ENCODE measurements around the gene MRPS33. TPM values are rescaled to one million over a fixed set of nuclear protein-coding genes. Genes with fewer than 3 reads are reported as not detected.

MRPS33 gene
- total and polyA plus RNA-seq, 10 of the 15 experiments (the other 5 are each of a cell fraction or from before 2014, with no cell fraction given), result 48.4 to 372 (median 124) TPM

- no peak for FAIRE-seq
- DNase-seq (ENCODE audit: low read depth, low spot score), result no peak
- Histone ChIP-seq H3K27me3 (replicated peaks in 1 of 2; ENCODE audit: control insufficient read depth in 2 of 2, insufficient read depth in 2 of 2, low read length in 1 of 2) (no peaks in the 10 kb centered on the region), H3K79me2 (ENCODE audit: control insufficient read depth, insufficient read depth, low read length) (no peaks in the 10 kb centered on the region), H3K4me3 (no peak overlapping the region), H3K27ac (ENCODE audit: control insufficient read depth, insufficient read depth) (no peak overlapping the region), H4K20me1 (ENCODE audit: control insufficient read depth, insufficient read depth) (no peaks in the 10 kb centered on the region), H3K4me1 (ENCODE audit: control insufficient read depth, insufficient read depth, low read length) (no peaks in the 10 kb centered on the region), H3K4me2 (ENCODE audit: control insufficient read depth, insufficient read depth) (no peak overlapping the region), H2AFZ (ENCODE audit: control insufficient read depth, low read depth, low read length) (no peak overlapping the region), H3K9ac (ENCODE audit: control insufficient read depth, insufficient read depth, low read length) (no peak overlapping the region), H3K9me3 (replicated peaks; ENCODE audit: control insufficient read depth, insufficient read depth, low read length) (no peaks in the 10 kb centered on the region), H3K36me3 (ENCODE audit: control insufficient read depth in 2 of 2, insufficient read depth in 2 of 2, low read length in 1 of 2) (peaks cover 0 to 5% of the 10 kb centered on the region in 2 experiments; a peak in 1 of 4 replicates)
- in situ Hi-C loops (cut with MboI) (loop anchor here (10.0 kb wide), 1 partner anchor 489 kb away; no protein-coding TSS in a partner anchor), intact Hi-C loops (cut with micrococcal nuclease; ENCODE audit: unreplicated experiment) (no loop called here)
- WGBS (ENCODE audit: insufficient coverage, insufficient replicate concordance, low lambda C conversion rate, missing lambda C conversion rate), result 73% methylated on average over 8 of the region's 8 CpGs
- BruUV-seq (replicated peaks), result no TSS peak
- SMC1A ChIA-PET (ENCODE audit: uncharacterized antibody, unreplicated experiment), result interaction anchor here (0.9 kb wide), 1 partner anchor 11 kb away, joined by 3 read pairs; the partner anchor contains the start of gene MRPS33
- TF ChIP-seq RAD51 (IDR thresholded peaks at IDR 0.05), result no peak
- TF ChIP-seq TBL1XR1 (IDR thresholded peaks at IDR 0.05; ENCODE audit: low read depth, low read length), result no peak
- no peak for TF ChIP-seq TCF7 (IDR thresholded peaks at IDR 0.05; ENCODE audit: borderline replicate concordance)
- TF ChIP-seq ATF7 (IDR thresholded peaks at IDR 0.05; ENCODE audit: low read depth), result no peak
- TF ChIP-seq, protein P1, sequence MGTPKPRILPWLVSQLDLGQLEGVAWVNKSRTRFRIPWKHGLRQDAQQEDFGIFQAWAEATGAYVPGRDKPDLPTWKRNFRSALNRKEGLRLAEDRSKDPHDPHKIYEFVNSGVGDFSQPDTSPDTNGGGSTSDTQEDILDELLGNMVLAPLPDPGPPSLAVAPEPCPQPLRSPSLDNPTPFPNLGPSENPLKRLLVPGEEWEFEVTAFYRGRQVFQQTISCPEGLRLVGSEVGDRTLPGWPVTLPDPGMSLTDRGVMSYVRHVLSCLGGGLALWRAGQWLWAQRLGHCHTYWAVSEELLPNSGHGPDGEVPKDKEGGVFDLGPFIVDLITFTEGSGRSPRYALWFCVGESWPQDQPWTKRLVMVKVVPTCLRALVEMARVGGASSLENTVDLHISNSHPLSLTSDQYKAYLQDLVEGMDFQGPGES (IDR thresholded peaks at IDR 0.05), result no peak
- no peak for TF ChIP-seq CBX5 (IDR thresholded peaks at IDR 0.05; ENCODE audit: low read depth)
- TF ChIP-seq MYC (IDR thresholded peaks at IDR 0.05; ENCODE audit: insufficient read depth, insufficient read length, insufficient replicate concordance, low read length, severe bottlenecking), result no peak
- TF ChIP-seq, protein P2, sequence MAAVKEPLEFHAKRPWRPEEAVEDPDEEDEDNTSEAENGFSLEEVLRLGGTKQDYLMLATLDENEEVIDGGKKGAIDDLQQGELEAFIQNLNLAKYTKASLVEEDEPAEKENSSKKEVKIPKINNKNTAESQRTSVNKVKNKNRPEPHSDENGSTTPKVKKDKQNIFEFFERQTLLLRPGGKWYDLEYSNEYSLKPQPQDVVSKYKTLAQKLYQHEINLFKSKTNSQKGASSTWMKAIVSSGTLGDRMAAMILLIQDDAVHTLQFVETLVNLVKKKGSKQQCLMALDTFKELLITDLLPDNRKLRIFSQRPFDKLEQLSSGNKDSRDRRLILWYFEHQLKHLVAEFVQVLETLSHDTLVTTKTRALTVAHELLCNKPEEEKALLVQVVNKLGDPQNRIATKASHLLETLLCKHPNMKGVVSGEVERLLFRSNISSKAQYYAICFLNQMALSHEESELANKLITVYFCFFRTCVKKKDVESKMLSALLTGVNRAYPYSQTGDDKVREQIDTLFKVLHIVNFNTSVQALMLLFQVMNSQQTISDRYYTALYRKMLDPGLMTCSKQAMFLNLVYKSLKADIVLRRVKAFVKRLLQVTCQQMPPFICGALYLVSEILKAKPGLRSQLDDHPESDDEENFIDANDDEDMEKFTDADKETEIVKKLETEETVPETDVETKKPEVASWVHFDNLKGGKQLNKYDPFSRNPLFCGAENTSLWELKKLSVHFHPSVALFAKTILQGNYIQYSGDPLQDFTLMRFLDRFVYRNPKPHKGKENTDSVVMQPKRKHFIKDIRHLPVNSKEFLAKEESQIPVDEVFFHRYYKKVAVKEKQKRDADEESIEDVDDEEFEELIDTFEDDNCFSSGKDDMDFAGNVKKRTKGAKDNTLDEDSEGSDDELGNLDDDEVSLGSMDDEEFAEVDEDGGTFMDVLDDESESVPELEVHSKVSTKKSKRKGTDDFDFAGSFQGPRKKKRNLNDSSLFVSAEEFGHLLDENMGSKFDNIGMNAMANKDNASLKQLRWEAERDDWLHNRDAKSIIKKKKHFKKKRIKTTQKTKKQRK (IDR thresholded peaks at IDR 0.05; ENCODE audit: low read depth, low read length), result no peak
- no peak for TF ChIP-seq NR2F1 (conservative IDR thresholded peaks at IDR 0.05)
- no peak for TF ChIP-seq NRF1 (conservative IDR thresholded peaks at IDR 0.05; ENCODE audit: low read depth, low read length)
- no peak for TF ChIP-seq REST (IDR thresholded peaks at IDR 0.05; ENCODE audit: low read depth, low read length)
- TF ChIP-seq RELA (IDR thresholded peaks at IDR 0.05; ENCODE audit: borderline replicate concordance, partially characterized antibody), result no peak
- TF ChIP-seq YBX1 (IDR thresholded peaks at IDR 0.05), result no peak
- no peak for TF ChIP-seq IKZF2 (IDR thresholded peaks at IDR 0.05)
- no peak for TF ChIP-seq TARDBP (IDR thresholded peaks at IDR 0.05; ENCODE audit: borderline replicate concordance)
- POLR2A ChIA-PET, result no interaction called here
- no peak for ATAC-seq
- RAD21 ChIA-PET (ENCODE audit: unreplicated experiment), result interaction anchor here (0.7 kb wide), 1 partner anchor 277 kb away, joined by 3 read pairs; no protein-coding TSS in a partner anchor
- CTCF ChIA-PET, result interaction anchor here (0.6 to 0.9 kb wide), 2 partner anchors 8 to 11 kb away, joined by 3 read pairs; partner anchors contain the start of gene MRPS33
These were observed 11.3 kb downstream of the MRPS33 start for GRCh38 chr7:141003172-141004065.

Data from GM12878 (cell line).